Bronchial epithelial cell (primary cell): ENCODE measurements around the gene AUTS2. TPM values are rescaled to one million over a fixed set of nuclear protein-coding genes. Genes with fewer than 3 reads are reported as not detected.

Experiments
- DNase-seq: peaks from one replicate; pipeline ENCODE4 v3.0.0-alpha.2; 2010; ENCODE audit warnings: low read depth
- FAIRE-seq: peaks from 2 replicates; lab custom pipeline; 2011; peaks lifted over from hg19 to GRCh38; lab: Jason Lieb, UNC
- H3K27me3 ChIP-seq: 2 replicates; pipeline ENCODE4 v1.5.1; 2011; ENCODE audit warnings: low read length; ENCODE audit not compliant: control insufficient read depth, insufficient read depth
- H3K36me3 ChIP-seq: 2 replicates; pipeline ENCODE4 v1.5.1; 2011; ENCODE audit warnings: low read length; ENCODE audit not compliant: control insufficient read depth, insufficient read depth
- H3K4me3 ChIP-seq: 2 replicates; pipeline ENCODE4 v1.5.1; 2011; ENCODE audit warnings: mild to moderate bottlenecking, low read depth, low read length, control low read depth
- total RNA-seq: library from RNA; depleted of rRNA; stranded (reverse); fragments of >200 nt; gene quantifications from 2 replicates; pipeline ENCODE4 v1.2.1, GENCODE V29; 2014
- TF ChIP-seq, protein P1 (sequence below): IDR thresholded peaks from 2 replicates; pipeline ENCODE4 v1.5.1; 2011; ENCODE audit warnings: mild to moderate bottlenecking, moderate library complexity, low read length, control low read depth, inconsistent platforms; ENCODE audit not compliant: insufficient read depth, severe bottlenecking

Gene AUTS2
- total RNA-seq, 1 donor from 2014 or later, result 9.5 TPM

DNA sequence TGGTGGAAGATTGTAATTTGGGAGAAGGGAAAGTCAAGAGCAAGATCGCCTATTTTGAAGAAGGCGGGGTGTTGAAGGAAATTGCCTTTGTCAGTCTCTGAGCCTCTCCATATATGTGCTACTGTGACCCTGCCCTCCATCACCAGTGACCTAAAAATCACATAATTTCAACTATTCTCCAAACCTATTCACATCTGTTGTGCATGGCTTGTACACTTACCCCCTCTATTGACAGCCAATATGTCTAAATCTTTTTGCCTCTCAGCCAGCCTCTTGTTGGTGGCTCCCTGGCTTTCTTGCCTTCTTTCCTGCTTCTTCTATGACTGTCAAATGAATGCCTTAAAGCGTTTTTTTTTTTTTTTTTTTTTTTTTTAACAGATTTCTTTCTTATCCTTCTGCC is 295.6 kb downstream of the AUTS2 start:
- Histone ChIP-seq H3K27me3 (no peaks in the 10 kb centered on the region), H3K4me3 (no peak overlapping the region), H3K36me3 (no peaks in the 10 kb centered on the region)
- FAIRE-seq (no peak), DNase-seq (no peak)
- TF ChIP-seq, protein P1, sequence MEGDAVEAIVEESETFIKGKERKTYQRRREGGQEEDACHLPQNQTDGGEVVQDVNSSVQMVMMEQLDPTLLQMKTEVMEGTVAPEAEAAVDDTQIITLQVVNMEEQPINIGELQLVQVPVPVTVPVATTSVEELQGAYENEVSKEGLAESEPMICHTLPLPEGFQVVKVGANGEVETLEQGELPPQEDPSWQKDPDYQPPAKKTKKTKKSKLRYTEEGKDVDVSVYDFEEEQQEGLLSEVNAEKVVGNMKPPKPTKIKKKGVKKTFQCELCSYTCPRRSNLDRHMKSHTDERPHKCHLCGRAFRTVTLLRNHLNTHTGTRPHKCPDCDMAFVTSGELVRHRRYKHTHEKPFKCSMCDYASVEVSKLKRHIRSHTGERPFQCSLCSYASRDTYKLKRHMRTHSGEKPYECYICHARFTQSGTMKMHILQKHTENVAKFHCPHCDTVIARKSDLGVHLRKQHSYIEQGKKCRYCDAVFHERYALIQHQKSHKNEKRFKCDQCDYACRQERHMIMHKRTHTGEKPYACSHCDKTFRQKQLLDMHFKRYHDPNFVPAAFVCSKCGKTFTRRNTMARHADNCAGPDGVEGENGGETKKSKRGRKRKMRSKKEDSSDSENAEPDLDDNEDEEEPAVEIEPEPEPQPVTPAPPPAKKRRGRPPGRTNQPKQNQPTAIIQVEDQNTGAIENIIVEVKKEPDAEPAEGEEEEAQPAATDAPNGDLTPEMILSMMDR, result no peak

DNA sequence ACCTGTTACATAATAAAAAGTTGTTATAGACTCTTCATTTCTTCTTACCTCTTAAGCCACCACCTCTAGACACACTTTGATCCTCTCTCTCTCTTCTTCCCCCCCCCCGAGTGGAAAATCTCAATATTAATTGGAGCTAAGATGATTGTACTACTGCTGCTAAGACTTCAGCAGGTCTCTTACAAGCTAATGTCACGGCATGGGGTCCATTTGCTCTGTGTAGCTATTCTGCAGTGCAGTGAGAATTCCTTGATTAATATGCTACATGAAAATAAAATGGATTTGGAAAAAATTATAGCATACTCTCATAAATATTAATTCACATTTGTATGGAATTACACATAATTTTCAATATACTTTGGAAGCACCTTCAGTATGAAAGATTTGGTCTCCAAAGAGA is 297.2 kb downstream of the AUTS2 start:
- FAIRE-seq, result no peak
- no peaks in the 10 kb centered on the region for H3K36me3 ChIP-seq
- DNase-seq, result no peak
- TF ChIP-seq, protein P1, result no peak
- no peak overlapping the region for H3K4me3 ChIP-seq
- no peaks in the 10 kb centered on the region for H3K27me3 ChIP-seq

DNA sequence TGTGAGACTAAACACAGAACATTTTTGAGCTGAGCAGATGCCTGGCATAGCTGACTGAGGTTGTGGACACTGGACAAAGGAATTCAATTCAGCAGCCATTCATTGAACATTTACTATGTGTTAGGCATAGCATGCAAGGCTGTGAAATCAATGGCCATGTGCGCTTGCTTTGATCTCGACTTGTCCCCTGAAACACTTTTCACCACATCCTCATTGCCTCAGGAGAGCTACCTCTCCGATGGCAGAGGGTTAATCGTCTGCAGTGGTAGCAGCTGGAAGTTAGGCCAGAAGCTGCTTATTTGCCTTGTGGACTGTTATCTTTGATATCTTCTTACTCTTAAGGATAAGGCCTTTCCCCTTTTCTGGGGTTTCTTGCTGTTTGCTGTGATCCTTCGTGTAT is 297.8 kb downstream of the AUTS2 start:
- FAIRE-seq (peak; percentile 36), DNase-seq (no peak)
- H3K4me3 ChIP-seq, result no peak overlapping the region
- TF ChIP-seq, protein P1, result no peak
- H3K27me3 ChIP-seq, result no peaks in the 10 kb centered on the region
- H3K36me3 ChIP-seq, result no peaks in the 10 kb centered on the region

DNA sequence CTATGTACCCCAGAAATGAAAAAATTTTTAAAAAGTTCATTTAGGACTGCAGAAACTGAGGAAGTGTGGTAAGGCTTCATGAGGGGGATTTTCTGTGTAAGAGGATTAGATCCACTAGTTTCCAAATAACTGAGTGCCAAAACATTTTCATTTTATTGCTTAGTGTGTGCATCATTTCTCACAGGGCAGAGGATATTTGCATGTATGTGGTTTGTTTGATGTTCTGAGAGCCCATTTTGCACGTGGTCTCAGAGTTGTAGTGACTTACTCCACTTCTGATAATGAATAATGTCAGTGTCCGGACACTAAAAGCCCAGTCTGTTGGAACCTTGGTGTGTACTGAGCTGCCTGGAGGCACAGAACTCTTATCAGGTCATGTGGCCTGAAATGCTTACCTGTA is 299.9 kb downstream of the AUTS2 start:
- DNase-seq (no peak), FAIRE-seq (no peak)
- Histone ChIP-seq H3K27me3 (no peaks in the 10 kb centered on the region), H3K4me3 (no peak overlapping the region), H3K36me3 (no peaks in the 10 kb centered on the region)
- TF ChIP-seq, protein P1, result no peak

DNA sequence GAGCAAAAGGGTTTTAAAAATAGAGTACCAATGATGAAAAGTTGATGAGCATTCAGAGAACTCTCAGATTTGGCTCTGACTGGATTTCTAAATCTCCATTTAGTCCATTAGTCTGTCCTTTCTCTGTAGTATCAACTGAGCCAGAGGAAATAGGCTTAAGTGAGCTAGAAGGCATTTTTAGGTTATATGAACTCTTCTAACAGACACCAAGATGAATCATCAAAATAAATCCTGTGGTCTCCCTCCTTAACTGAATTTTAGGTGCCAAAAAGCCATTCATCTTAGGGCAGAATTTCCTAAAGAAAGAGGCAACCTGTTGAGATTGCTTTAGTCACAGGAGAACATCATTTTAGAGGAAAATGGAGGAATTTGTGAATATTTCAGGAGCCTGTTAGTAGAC is 305.1 kb downstream of the AUTS2 start:
- Histone ChIP-seq H3K27me3 (no peaks in the 10 kb centered on the region), H3K36me3 (no peaks in the 10 kb centered on the region), H3K4me3 (no peak overlapping the region)
- TF ChIP-seq, protein P1, result no peak
- DNase-seq, result no peak
- FAIRE-seq, result no peak

DNA sequence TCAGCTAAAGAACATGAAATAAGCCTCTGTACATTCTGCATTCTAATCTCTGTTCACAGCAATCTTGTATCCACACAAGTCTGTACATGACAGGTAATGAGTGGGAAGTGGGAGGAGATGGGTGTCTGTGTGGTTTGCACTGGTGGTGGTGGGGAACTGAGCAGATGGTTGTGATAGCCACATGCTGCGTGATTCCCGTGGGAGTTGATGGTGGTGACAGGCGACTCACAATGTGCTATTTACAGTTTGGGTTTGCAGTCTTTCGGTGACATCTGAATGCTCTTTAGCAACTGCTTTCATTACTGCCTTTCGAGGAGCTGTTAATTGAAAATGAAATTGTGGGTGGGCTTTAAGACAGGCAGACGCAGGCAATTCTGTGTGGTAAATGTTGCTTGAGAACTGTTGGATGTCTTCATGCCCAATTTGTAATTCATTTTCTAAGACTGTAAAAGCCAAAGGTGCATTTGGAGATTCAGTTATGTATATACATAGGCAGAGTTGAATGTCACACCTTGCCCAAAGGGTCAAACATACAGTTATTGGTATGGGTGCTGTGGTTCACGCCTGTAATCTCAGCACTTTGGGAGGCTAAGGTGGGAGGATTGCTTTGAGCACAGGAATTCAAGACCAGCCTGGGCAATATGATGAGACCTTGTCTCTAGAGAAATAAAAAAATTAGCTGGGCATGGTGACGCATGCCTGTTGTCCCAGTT is 308.2 kb downstream of the AUTS2 start:
- H3K27me3 ChIP-seq, result no peaks in the 10 kb centered on the region
- DNase-seq, result no peak
- TF ChIP-seq, protein P1, result no peak
- no peaks in the 10 kb centered on the region for H3K36me3 ChIP-seq
- FAIRE-seq, result no peak
- H3K4me3 ChIP-seq, result no peak overlapping the region
